Right cardiac atrium (tissue), 5 donors: ENCODE results near the gene POU2AF3. TPM values are rescaled to one million over a fixed set of nuclear protein-coding genes. Genes with fewer than 3 reads are reported as not detected.
"Not testable (repeated sequence)": the region's sequence is repeated elsewhere in the genome, so short reads cannot be mapped to it uniquely, and the experiment has no call there.

Source experiments
- ATAC-seq, 2 donors: fragments of 200-7000 bp; cut with Tn5 transposase; one replicate each; pipeline versions ENCODE4 v1.8.0 to v1.9.1; 2020; ENCODE audit warnings: moderate library complexity in 2 of 2, mild to moderate bottlenecking in 1 of 2
- DNase-seq, 3 donors: peaks; one replicate each; pipeline ENCODE4 v3.0.0-alpha.2; 2020
- H3K27ac ChIP-seq: one replicate; pipeline ENCODE4 v1.5.1; 2013; ENCODE audit warnings: mild to moderate bottlenecking, low read length, control low read depth, moderate library complexity
- H3K27me3 ChIP-seq: one replicate; pipeline ENCODE4 v1.6.1; 2013; ENCODE audit not compliant: control insufficient read depth, insufficient read depth
- H3K4me1 ChIP-seq: one replicate; pipeline ENCODE4 v1.6.1; 2013; ENCODE audit warnings: low read length; ENCODE audit not compliant: control insufficient read depth, insufficient read depth
- H3K4me3 ChIP-seq: one replicate; pipeline ENCODE4 v1.5.1; 2013; ENCODE audit warnings: low read length, control low read depth
- H3K9me3 ChIP-seq: one replicate; pipeline ENCODE4 v1.6.1; 2013; ENCODE audit warnings: low read length; ENCODE audit not compliant: control insufficient read depth
- WGBS: extraction: QIAGEN DNeasy Blood & Tissue Kit; methylation state at CpG from one replicate; pipeline ENCODE4 v1.1.7; 2013; 5-methylcytosine and 5-hydroxymethylcytosine counted together
- intact Hi-C, 4 donors: fragments of 100-400 bp; cut with DNase I; formaldehyde crosslinking; loops; one replicate each; pipeline versions ENCODE4 v1.11.0 to v1.14.0; 2022 to 2023
- polyA plus RNA-seq: library from polyadenylated mRNA; stranded (reverse); fragments of 200-250 nt; gene quantifications from one replicate; pipeline ENCODE4 v1.2.3, GENCODE V29; 2013
- total RNA-seq, 4 donors: library from RNA; stranded (reverse); fragmentation: NEBNext Ultra II Directional; extraction: Animal tissue kit (Norgen Biotek cat#: 25700); gene quantifications; one replicate each; pipeline ENCODE4 v1.2.1, GENCODE V29; 2021
- donor health status: healthy with polysubstance abuse.
- donor health status: DM: no; HTN: yes; CAD: no.
- donor health status: DM: no; HTN: no; CAD: no.
- donor health status: DM: no; HTN: yes; CAD: no; lungs with severe emphysema.
- donor health status: DM: yes; HTN: yes; CAD: no.

Gene POU2AF3
- total and polyA plus RNA-seq, 5 donors, result 0.21 to 0.61 (median 0.40) TPM

DNA sequence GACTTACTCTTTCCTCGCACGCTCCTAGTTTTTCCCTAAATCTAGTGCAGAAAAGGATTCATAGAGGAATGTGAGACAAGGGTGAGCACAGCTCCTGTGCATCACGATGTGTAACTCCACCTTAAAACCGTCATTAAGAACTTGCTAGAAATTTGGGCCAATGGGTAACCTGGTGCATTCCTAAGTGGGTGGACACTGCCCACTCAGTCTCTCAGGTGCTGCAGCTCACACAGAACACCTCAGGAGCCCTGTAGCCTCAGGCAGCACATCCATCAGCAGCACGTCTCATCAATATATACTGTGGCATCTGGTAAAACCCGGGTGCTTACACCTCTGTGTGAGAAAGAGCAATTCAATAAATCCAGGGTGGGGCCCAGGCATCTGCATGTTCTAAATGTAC lies 12.4 kb downstream of the POU2AF3 start:
- ATAC-seq (no peak), DNase-seq (no peak)
- 85% methylated on average over 6 of the region's 6 CpGs for WGBS
- H3K9me3 ChIP-seq, result no peaks in the 10 kb centered on the region
- no peaks in the 10 kb centered on the region for H3K4me1 ChIP-seq
- intact Hi-C loops, result no loop called here
- H3K27ac ChIP-seq, result no peak overlapping the region
- peaks cover 3% of the 10 kb centered on the region for H3K27me3 ChIP-seq
- H3K4me3 ChIP-seq, result no peak overlapping the region

DNA sequence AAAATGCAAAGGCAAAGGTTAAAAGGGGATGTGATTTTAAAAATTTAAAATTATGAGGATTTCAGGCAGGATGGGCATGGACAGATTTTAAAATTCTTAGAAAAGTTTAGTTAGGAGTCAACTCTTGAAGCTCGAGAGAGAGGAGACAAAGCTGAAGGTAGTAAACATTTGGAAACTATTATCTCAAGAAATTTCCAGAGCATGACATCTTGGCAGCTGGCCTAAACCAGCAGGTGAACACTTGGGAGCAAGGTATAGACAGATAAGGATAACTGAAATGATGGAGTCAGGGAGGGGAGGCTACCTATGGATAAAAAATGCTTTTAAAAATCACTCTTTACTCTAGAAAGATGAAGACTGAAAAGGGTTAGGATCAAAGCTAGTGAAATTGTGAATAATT lies 13.7 kb downstream of the POU2AF3 start:
- DNase-seq (no peak), ATAC-seq (no peak)
- Histone ChIP-seq H3K9me3 (no peaks in the 10 kb centered on the region), H3K4me3 (no peak overlapping the region), H3K4me1 (no peaks in the 10 kb centered on the region), H3K27me3 (no peaks in the 10 kb centered on the region), H3K27ac (no peak overlapping the region)
- intact Hi-C loops, result no loop called here
- 58% methylated on average over 1 of the region's 1 CpG for WGBS

DNA sequence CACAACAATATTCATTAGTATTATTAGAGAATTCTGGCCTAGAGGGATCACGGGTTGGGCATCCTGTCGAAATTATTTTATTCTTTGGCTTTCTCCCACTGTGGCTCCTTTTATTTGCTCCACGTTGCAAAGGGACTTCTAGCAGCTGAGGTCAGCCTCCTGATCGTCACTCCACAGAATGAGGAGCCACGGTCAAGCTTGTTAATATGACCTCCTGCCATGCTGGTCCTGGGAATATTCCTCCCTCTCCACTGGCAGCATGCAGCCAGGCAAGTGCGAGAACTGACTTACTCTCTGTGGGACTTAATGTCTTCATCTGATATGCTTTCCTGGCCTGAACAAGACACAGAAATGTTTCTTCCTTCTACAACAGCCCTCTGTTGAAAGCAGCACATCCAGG lies 20.9 kb downstream of the POU2AF3 start:
- DNase-seq, result no peak
- H3K27ac ChIP-seq, result no peak overlapping the region
- no peaks in the 10 kb centered on the region for H3K9me3 ChIP-seq
- H3K4me3 ChIP-seq, result no peak overlapping the region
- no peaks in the 10 kb centered on the region for H3K4me1 ChIP-seq
- no peak for ATAC-seq
- no peaks in the 10 kb centered on the region for H3K27me3 ChIP-seq
- 76% methylated on average over 6 of the region's 6 CpGs for WGBS
- intact Hi-C loops, result no loop called here

DNA sequence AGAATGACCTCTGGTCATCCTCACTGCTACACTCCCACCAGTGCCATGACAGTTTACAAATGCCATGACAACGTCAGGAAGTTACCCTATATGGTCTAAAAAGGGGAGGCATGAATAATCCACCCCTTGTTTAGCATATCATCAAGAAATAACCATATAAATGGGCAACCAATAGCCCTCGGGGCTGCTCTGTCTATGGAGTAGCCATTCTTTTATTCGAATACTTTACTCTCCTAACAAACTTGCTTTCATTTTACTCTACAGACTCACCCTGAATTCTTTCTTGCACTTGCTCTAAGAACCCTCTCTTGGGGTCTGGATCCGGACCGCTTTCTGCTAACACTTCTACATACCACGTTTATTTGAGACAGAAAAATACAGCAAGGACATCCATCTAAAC lies 21.9 kb downstream of the POU2AF3 start:
- ATAC-seq, intact Hi-C loops, H3K4me1 ChIP-seq, H3K4me3 ChIP-seq, H3K27me3 ChIP-seq, H3K9me3 ChIP-seq, DNase-seq, H3K27ac ChIP-seq: not testable (repeated sequence)
- 81% methylated on average over 6 of the region's 6 CpGs for WGBS

DNA sequence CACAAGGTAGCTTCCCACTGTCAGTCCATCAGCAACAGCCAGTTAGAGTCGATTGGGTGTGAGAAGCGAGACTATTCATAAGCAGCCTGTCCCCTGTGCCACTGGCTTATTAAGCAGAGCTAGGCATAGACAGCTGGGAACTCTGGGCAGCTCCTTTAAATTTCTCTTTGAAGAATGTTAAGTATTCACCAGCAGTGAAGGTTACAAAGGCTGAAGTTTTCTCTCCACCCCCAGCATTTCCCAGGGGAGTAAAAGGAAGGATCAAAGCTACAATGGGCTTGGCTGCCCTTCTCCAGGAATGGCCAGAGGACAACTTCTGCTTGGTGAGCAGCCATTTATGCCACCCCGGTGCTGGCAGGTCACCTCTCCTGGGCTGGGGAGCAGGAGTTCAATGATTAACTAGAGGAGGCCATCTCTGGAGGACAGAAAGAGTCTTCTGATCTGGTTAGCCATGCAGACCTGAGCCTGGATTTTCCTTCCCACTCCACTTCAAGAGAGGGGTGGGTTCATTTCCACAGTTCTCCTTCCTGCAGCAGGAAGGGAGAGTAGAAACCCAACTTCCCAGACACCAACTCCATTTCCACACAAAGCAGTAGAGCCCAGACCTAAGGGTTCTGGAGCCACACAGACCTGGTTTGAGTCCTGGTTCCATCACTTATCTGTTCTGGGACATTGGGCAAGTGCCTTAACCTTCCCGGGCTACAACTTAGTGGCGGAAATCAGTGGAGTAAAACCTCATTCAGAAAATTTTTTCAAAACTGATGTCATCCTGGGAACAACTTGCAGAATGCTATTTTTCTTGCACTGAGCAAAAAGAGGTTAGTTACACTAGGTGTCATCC lies 22.6 kb downstream of the POU2AF3 start:
- WGBS, result 78% methylated on average over 5 of the region's 5 CpGs
- ATAC-seq (peak in 1 of 2 donors; percentile 59), DNase-seq (no peak)
- Histone ChIP-seq H3K4me3 (no peak overlapping the region), H3K27me3 (no peaks in the 10 kb centered on the region), H3K4me1 (no peaks in the 10 kb centered on the region), H3K27ac (no peak overlapping the region), H3K9me3 (no peaks in the 10 kb centered on the region)
- intact Hi-C loops, result no loop called here

DNA sequence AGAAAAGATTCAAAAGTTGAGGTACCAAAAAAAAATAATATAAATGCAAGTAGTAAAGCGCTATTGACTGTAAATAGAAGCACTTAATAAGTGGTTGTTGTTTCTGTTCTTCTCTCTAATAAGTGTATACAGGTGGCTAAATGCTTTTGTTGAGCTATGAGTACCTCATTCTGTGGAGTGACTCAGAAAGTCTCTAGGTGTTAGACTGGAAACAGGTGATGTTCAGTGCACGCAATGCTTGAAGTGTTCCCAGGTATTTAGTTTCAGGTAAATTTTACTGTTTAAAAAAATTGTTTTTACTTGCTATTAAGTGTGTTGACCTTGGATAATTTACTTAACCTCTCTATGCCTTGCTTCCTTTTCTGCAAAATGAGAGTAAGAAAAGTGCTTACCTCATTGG lies 24.2 kb downstream of the POU2AF3 start:
- Histone ChIP-seq H3K9me3 (no peaks in the 10 kb centered on the region), H3K4me3 (no peak overlapping the region), H3K4me1 (no peaks in the 10 kb centered on the region), H3K27me3 (no peaks in the 10 kb centered on the region), H3K27ac (no peak overlapping the region)
- intact Hi-C loops, result no loop called here
- DNase-seq (no peak), ATAC-seq (no peak)
- 97% methylated on average over 2 of the region's 2 CpGs for WGBS

DNA sequence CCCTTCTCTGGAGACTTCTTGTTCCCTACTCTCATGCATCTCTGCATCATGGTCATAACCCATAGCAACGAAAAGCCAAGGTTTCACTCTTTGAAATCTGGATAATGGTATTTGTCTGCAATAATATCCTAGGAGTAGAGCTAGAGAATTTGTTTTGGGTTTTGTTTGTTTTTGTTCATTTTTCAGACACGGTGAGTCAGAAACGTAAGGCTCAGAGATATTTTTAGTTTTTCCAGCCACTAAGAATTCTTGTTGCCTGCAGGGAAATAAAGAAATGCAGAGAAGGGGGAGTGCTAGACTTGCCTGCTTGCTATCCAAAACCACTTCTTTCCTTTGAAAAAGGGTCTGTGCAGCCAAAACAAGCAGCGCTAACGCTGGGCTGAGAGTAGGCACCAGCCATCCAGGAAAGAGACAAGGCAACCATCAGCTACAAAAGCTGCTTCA lies 26.0 kb downstream of the POU2AF3 start:
- H3K27ac ChIP-seq, result no peak overlapping the region

DNA sequence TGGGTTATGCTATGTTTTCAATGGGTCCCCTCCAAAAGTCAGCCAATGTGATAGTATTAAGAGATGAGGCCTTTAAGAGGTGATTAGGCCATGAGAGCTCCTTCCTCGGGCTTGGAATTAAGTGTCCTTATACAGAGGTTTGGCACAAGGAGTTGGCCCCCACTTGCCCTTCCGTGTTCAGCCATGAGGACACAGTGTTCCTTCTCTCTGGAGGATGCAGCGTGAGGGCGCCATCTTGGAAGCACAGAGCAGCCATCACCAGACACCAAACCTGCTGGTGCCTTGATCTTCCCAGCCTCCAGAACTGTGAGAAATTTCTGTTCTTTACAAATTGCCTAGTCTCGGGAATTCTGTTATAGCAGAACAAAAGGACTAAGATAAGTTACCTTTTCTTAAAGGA lies 26.9 kb downstream of the POU2AF3 start:
- 83% methylated on average over 5 of the region's 5 CpGs for WGBS
- Histone ChIP-seq H3K27ac (no peak overlapping the region), H3K4me1 (peaks cover 4% of the 10 kb centered on the region), H3K9me3 (no peaks in the 10 kb centered on the region), H3K27me3 (no peaks in the 10 kb centered on the region), H3K4me3 (no peak overlapping the region)
- peak in 2 of 3 donors; percentile 21 to 51 for DNase-seq
- no peak for ATAC-seq
- intact Hi-C loops, result no loop called here

More for the DNA sequence above, 26.0 kb downstream of the POU2AF3 start:
- Histone ChIP-seq H3K4me1 (peaks cover 4% of the 10 kb centered on the region), H3K27me3 (no peaks in the 10 kb centered on the region), H3K9me3 (no peaks in the 10 kb centered on the region), H3K4me3 (no peak overlapping the region)
- WGBS, result 40% methylated on average over 5 of the region's 5 CpGs
- intact Hi-C loops, result no loop called here
- ATAC-seq (no peak), DNase-seq (no peak)

DNA sequence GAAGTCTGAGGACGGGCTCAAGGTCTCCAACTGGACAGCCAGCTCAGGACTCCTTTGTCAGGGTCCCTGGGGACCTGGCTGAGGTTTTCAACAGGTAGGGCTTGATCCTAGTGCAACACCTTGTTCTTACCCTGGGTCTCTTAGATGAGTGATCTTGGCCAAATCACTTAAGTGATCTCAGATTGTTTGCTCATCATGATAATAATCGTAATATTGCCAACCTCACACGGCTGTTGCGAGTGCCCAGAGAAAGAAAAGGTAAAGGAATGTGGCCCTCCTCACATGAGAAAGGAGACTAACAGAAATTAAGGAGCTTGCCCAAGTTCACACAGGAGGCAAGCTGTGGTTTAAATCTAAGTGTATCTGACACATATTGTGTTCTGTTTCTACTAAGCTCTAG lies 28.5 kb downstream of the POU2AF3 start:
- Histone ChIP-seq H3K27ac (no peak overlapping the region), H3K27me3 (no peaks in the 10 kb centered on the region), H3K9me3 (no peaks in the 10 kb centered on the region), H3K4me3 (no peak overlapping the region), H3K4me1 (peaks cover 9% of the 10 kb centered on the region)
- DNase-seq, result no peak
- WGBS, result 92% methylated on average over 4 of the region's 4 CpGs
- intact Hi-C loops, result no loop called here
- ATAC-seq, result no peak

DNA sequence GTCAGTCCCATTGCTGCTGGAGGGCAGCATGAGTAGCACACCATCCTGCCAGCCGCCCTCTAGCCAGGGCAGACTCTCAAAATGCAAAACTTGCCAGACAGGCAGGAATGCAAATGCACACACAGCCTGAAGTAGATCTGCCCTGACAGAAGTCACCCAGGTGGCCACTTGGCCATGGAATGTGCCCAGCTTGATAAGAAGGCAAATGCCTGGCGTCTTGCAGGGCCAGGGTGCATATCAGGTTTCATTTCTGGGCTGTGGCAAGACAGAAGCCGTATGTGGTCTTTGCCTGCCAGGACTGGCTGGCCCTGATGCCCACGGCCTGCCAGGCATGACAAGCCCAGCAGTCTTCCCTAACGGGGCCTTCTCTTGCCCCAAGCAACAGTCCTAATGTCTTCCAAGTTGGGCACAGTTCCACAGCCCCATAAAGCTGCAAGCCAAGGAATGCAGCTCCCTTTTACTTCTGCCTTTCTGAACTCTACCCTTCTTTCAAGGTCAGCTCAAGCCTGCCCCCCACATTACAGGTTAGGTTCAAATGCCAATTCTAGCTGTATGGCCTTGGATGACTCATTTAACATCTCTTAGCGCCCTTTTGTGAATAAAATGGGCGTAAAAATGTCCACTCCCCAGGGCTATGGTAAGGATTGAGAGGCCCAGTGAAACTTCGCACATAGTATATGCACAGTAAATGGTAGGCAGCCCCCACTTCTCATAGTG lies 29.7 kb downstream of the POU2AF3 start:
- 57% methylated on average over 8 of the region's 8 CpGs for WGBS
- DNase-seq (peak in 2 of 3 donors; percentile 34 to 50), ATAC-seq (peak; percentile 13 to 21)
- intact Hi-C loops, result no loop called here
- Histone ChIP-seq H3K27me3 (no peaks in the 10 kb centered on the region), H3K27ac (peak overlapping the region; percentile 4), H3K4me1 (peaks cover 10% of the 10 kb centered on the region), H3K9me3 (no peaks in the 10 kb centered on the region), H3K4me3 (no peak overlapping the region)
